ENCODE measurements around the gene PROX1.

GRCh38 chr1:214008347-214008746 lies 20.6 kb downstream of the PROX1 start:
- TF ChIP-seq EZH2 (IDR thresholded peaks at IDR 0.05): no peak
- no peak for TF ChIP-seq CTCF (IDR thresholded peaks at IDR 0.05)
- no peak for TF ChIP-seq EZH2phosphoT487 (IDR thresholded peaks at IDR 0.05)

Measured in neural progenitor cell (in vitro differentiated cells).